H9 (cell line): ENCODE measurements around the gene MTX3. TPM values are rescaled to one million over a fixed set of nuclear protein-coding genes. Genes with fewer than 3 reads are reported as not detected.

ENCODE experiments used
- DNase-seq: peaks from one replicate; pipeline ENCODE4 v3.0.0-alpha.2; 2017
- H2AFZ ChIP-seq: one replicate; pipeline ENCODE4 v1.6.1; 2013; ENCODE audit warnings: mild to moderate bottlenecking, low read length, control low read depth, moderate library complexity
- H2AK5ac ChIP-seq: 2 replicates; pipeline ENCODE4 v1.6.1; 2013; ENCODE audit warnings: low read length, control low read depth, mixed read lengths; ENCODE audit not compliant: insufficient read length
- H2BK120ac ChIP-seq: one replicate; pipeline ENCODE4 v1.6.1; 2013; ENCODE audit warnings: low read depth, mild to moderate bottlenecking, low read length, control low read depth, inconsistent platforms; ENCODE audit not compliant: poor library complexity, severe bottlenecking
- H2BK12ac ChIP-seq: 2 replicates; pipeline ENCODE4 v1.6.1; 2013; ENCODE audit warnings: low read length, control low read depth, mixed read lengths, low read depth; ENCODE audit not compliant: insufficient read length
- H2BK15ac ChIP-seq: 2 replicates; pipeline ENCODE4 v1.6.1; 2013; ENCODE audit warnings: low read depth, low read length, control low read depth
- H2BK20ac ChIP-seq: one replicate; pipeline ENCODE4 v1.6.1; 2013; ENCODE audit warnings: low read depth, mild to moderate bottlenecking, low read length, control low read depth, inconsistent platforms; ENCODE audit not compliant: poor library complexity, severe bottlenecking
- H2BK5ac ChIP-seq: 2 replicates; pipeline ENCODE4 v1.6.1; 2013; ENCODE audit warnings: low read length, control low read depth, mixed read lengths; ENCODE audit not compliant: insufficient read length
- H3K14ac ChIP-seq: 2 replicates; pipeline ENCODE4 v1.6.1; 2013; ENCODE audit warnings: low read length, control low read depth; ENCODE audit not compliant: insufficient read depth
- H3K18ac ChIP-seq: 2 replicates; pipeline ENCODE4 v1.6.1; 2013; ENCODE audit warnings: low read depth, mild to moderate bottlenecking, mixed read lengths, low read length, control low read depth; ENCODE audit not compliant: insufficient read length
- H3K23ac ChIP-seq: 2 replicates; pipeline ENCODE4 v1.6.1; 2013; ENCODE audit warnings: low read length, control low read depth, mixed read lengths, low read depth; ENCODE audit not compliant: insufficient read length
- H3K23me2 ChIP-seq: 2 replicates; pipeline ENCODE4 v1.6.1; 2013; ENCODE audit warnings: low read depth, mild to moderate bottlenecking, mixed read lengths, low read length, control low read depth; ENCODE audit not compliant: insufficient read length, poor library complexity, severe bottlenecking
- H3K27ac ChIP-seq: 2 replicates; pipeline ENCODE4 v1.5.1; 2013; ENCODE audit warnings: low read length, control low read depth, mixed read lengths, low read depth; ENCODE audit not compliant: insufficient read length
- H3K27me3 ChIP-seq: 2 replicates; pipeline ENCODE4 v1.6.1; 2013; ENCODE audit warnings: low read length, control low read depth, inconsistent platforms; ENCODE audit not compliant: insufficient read depth
- H3K4ac ChIP-seq: 2 replicates; pipeline ENCODE4 v1.6.1; 2013; ENCODE audit warnings: low read depth, mild to moderate bottlenecking, control low read depth, inconsistent platforms, low read length, moderate library complexity
- H3K4me1 ChIP-seq: 2 replicates; pipeline ENCODE4 v1.6.1; 2013; ENCODE audit warnings: low read length, control low read depth, inconsistent platforms; ENCODE audit not compliant: insufficient read depth
- H3K4me2 ChIP-seq: 2 replicates; pipeline ENCODE4 v1.6.1; 2013; ENCODE audit warnings: low read length, control low read depth, mixed read lengths; ENCODE audit not compliant: insufficient read length, insufficient read depth
- H3K56ac ChIP-seq: 2 replicates; pipeline ENCODE4 v1.6.1; 2013; ENCODE audit warnings: low read depth, mild to moderate bottlenecking, mixed read lengths, low read length, control low read depth; ENCODE audit not compliant: insufficient read length
- H3K79me1 ChIP-seq: 2 replicates; pipeline ENCODE4 v1.6.1; 2013; ENCODE audit warnings: low read depth, mild to moderate bottlenecking, moderate library complexity, low read length, control low read depth, inconsistent platforms; ENCODE audit not compliant: insufficient read depth, poor library complexity, severe bottlenecking
- H3K79me2 ChIP-seq: 2 replicates; pipeline ENCODE4 v1.6.1; 2013; ENCODE audit warnings: low read length, control low read depth, inconsistent platforms; ENCODE audit not compliant: insufficient read depth
- H3K9ac ChIP-seq: 2 replicates; pipeline ENCODE4 v1.6.1; 2013; ENCODE audit warnings: low read length, control low read depth, mixed read lengths; ENCODE audit not compliant: insufficient read length; ENCODE audit errors: extremely low read depth
- H3K9me3 ChIP-seq: one replicate; pipeline ENCODE4 v1.6.1; 2013; ENCODE audit warnings: low read depth, low read length, inconsistent platforms; ENCODE audit not compliant: control insufficient read depth
- H3T11ph ChIP-seq: one replicate; pipeline ENCODE4 v1.6.1; 2013; ENCODE audit warnings: mild to moderate bottlenecking, low read length, control low read depth, inconsistent platforms
- H4K20me1 ChIP-seq: one replicate; pipeline ENCODE4 v1.6.1; 2013; ENCODE audit not compliant: control insufficient read depth, insufficient read length, insufficient read depth
- H4K5ac ChIP-seq: 2 replicates; pipeline ENCODE4 v1.6.1; 2013; ENCODE audit warnings: low read depth, mild to moderate bottlenecking, mixed read lengths, low read length, control low read depth; ENCODE audit not compliant: insufficient read length
- H4K8ac ChIP-seq: replicated peaks from 2 replicates; pipeline ENCODE4 v1.6.1; 2013; ENCODE audit warnings: low read length, control low read depth, mixed read lengths, low read depth; ENCODE audit not compliant: insufficient read length
- H4K91ac ChIP-seq: 2 replicates; pipeline ENCODE4 v1.6.1; 2013; ENCODE audit warnings: low read depth, mild to moderate bottlenecking, moderate library complexity, mixed read lengths, low read length, control low read depth; ENCODE audit not compliant: insufficient read length
- H3K27ac Mint-ChIP-seq, 3 experiments: 2 replicates in 2 of 3; 3 replicates in 1 of 3; pipeline ENCODE4 v1.8.0; 2020 to 2021; ENCODE audit warnings: mixed read lengths in 3 of 3, mild to moderate bottlenecking in 1 of 3, moderate library complexity in 1 of 3
- H3K27me3 Mint-ChIP-seq: 2 replicates; pipeline ENCODE4 v1.8.0; 2021; ENCODE audit warnings: low read depth, mild to moderate bottlenecking, moderate library complexity, mixed read lengths
- H3K36me3 Mint-ChIP-seq, 3 experiments: 2 replicates in 2 of 3; 3 replicates in 1 of 3; pipeline ENCODE4 v1.8.0; 2020 to 2021; ENCODE audit warnings: low read depth in 3 of 3, mixed read lengths in 3 of 3; ENCODE audit not compliant: insufficient read depth in 1 of 3
- H3K4me1 Mint-ChIP-seq, 2 experiments: 2 replicates each; pipeline ENCODE4 v1.8.0; 2020; ENCODE audit warnings: mixed read lengths in 2 of 2
- H3K4me3 Mint-ChIP-seq, 2 experiments: 2 replicates in 1 of 2; 3 replicates in 1 of 2; pipeline ENCODE4 v1.8.0; 2020 to 2021; ENCODE audit warnings: mild to moderate bottlenecking in 2 of 2, mixed read lengths in 2 of 2, moderate library complexity in 1 of 2
- H3K9me3 Mint-ChIP-seq, 2 experiments: 2 replicates in 1 of 2; 3 replicates in 1 of 2; pipeline ENCODE4 v1.8.0; 2020; ENCODE audit warnings: mild to moderate bottlenecking in 2 of 2, mixed read lengths in 2 of 2, moderate library complexity in 1 of 2
- CTCF ChIP-seq: fragments of 200-600 bp; sonication (generic); conservative IDR thresholded peaks from 3 replicates; pipeline ENCODE4 v1.8.0; 2021; ENCODE audit warnings: antibody characterized with exemption, mild to moderate bottlenecking
- WGBS: extraction: QIAGEN DNeasy Blood & Tissue Kit; methylation state at CpG from one replicate; pipeline ENCODE4 v1.1.7; 2013; ENCODE audit warnings: missing lambda C conversion rate, low lambda C conversion rate, mixed read lengths; ENCODE audit not compliant: insufficient read length; ENCODE audit errors: extremely low coverage; 5-methylcytosine and 5-hydroxymethylcytosine counted together
- total RNA-seq: library from RNA; stranded (reverse); gene quantifications from 2 replicates; pipeline ENCODE4 v1.2.1, GENCODE V29; 2021

Gene MTX3
- total RNA-seq, 1 experiment from 2014 or later: 24.1 TPM

GRCh38 chr5:79983618-79984017, 7.4 kb downstream of the MTX3 start:
- Histone ChIP-seq H4K5ac (no peak overlapping the region), H3K14ac (no peak overlapping the region), H3K23me2 (no peaks in the 10 kb centered on the region), H3K4me1 (no peaks in the 10 kb centered on the region), H4K91ac (no peak overlapping the region), H3T11ph (no peak overlapping the region), H4K20me1 (no peaks in the 10 kb centered on the region), H3K9me3 (no peaks in the 10 kb centered on the region), H3K27ac (no peak overlapping the region), H3K9ac (no peak overlapping the region), H2BK5ac (no peak overlapping the region), H4K8ac (no peak overlapping the region), H3K18ac (no peak overlapping the region), H3K56ac (no peak overlapping the region), H3K4me2 (no peak overlapping the region), H3K79me2 (no peaks in the 10 kb centered on the region), H3K27me3 (no peaks in the 10 kb centered on the region), H2BK120ac (no peak overlapping the region), H2BK20ac (no peak overlapping the region), H2AK5ac (no peak overlapping the region), H2BK15ac (no peak overlapping the region), H2AFZ (no peak overlapping the region), H2BK12ac (no peak overlapping the region), H3K23ac (no peak overlapping the region), H3K4ac (no peak overlapping the region), H3K79me1 (no peaks in the 10 kb centered on the region)
- DNase-seq: no peak
- no peaks in the 10 kb centered on the region for H3K4me1 Mint-ChIP-seq
- peaks cover 28 to 87% (median 79%) of the 10 kb centered on the region in 3 experiments for H3K36me3 Mint-ChIP-seq
- no peak for TF ChIP-seq CTCF
- no peaks in the 10 kb centered on the region for H3K9me3 Mint-ChIP-seq
- no peaks in the 10 kb centered on the region for H3K27me3 Mint-ChIP-seq
- WGBS: no CpG with 5 or more reads among the region's 7 CpGs
- H3K27ac Mint-ChIP-seq: no peak overlapping the region; a peak in 1 of 7 replicates
- H3K4me3 Mint-ChIP-seq: no peak overlapping the region
